Measurements from ENCODE around the gene RSRC2.
"Not testable (repeated sequence)": the region's sequence is repeated elsewhere in the genome, so short reads cannot be mapped to it uniquely, and the experiment has no call there.

Gene RSRC2

DNA sequence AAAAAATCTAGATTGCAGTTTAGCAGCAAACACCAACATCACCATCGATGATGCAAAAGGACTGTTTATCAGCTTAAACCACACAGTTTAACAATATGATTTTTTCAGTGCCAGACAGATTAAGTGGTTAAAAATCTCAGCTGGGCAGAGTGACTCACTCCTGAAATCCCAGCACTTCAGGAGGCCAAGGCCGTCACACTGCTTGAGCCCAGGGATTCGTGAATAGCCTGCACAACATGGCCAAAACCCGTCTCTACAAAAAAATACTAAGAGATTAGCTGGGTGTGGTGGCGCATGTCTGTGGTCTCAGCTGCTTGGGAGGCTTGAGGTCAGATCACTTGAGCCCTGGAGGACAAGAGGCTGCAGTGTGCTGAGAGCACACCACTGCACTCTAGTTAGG is 8.9 kb downstream of the RSRC2 start:
- DNase-seq, result no peak

DNA sequence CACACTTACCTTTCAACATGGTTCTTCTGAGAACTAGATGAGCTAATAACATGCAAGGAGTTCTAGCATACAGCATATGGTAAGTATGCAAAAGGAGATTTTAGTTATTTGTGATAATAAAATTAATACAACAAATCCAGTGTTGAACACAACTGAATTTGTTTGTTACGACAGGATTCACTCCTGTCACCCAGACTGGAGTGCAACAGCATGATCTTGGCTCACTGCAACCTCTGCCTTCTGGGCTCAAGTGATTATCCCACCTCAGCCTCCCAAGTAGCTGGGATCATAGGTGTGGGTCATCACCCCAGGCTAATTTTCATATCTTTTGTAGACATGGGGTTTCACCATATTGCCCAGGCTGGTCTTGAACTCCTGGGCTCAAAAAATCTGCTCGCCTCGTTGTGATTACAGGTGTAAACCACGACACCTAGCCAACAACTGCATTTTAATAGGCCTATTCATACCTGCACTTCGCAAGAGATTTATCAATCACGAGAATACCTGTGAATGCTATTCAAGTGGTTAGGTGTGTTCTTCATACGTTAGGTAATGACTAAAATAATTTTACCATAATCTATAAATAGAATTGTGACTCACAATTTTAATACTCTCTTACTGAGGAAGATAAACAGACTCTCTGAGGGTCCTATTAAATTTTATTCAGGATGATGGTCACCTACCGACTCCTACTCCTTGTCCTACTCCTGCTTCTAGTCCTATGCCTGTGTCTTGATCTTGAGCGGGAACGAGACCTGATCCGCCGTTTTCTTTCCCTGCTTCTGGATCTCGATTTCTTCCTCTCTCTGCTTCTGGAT is 10.0 kb downstream of the RSRC2 start:
- DNase-seq, result no peak

DNA sequence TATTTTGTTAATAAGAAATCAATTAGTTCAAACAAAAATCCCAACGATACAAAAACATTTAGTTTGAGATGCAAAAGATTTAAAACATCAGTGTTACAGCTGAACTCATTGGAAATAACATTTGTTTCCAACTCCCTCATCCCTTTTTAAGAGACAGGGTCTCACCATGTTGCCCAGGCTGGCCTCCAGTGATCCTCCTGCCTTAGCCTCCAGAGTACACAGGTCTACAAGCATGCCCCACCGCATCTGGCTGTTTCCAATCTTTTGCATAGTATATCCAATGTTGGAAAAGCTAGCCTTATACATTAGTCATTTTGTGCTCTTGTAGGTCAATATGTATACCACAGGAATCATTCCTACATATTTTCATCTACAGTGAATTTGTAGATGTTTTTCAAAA is 11.5 kb downstream of the RSRC2 start:
- no peak for DNase-seq

DNA sequence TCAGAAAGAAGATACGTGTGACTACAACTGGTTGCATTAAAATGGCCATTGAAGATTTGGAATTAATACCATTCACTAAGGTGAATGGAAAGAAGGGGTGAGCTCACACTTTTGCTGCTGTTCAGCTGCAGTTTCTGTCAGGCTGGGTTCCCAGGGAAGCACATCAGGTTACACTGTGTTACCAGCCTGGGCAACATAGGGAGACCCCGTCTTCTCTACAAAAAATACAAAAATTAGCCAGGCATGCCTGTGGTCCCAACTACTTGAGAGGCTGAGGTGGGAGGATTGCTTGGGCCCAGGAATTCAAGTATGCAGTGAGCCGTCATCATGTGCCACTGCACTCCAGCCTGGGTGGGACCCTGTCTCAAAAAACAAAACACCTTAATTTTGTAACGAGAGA is 13.1 kb downstream of the RSRC2 start:
- DNase-seq, result no peak

DNA sequence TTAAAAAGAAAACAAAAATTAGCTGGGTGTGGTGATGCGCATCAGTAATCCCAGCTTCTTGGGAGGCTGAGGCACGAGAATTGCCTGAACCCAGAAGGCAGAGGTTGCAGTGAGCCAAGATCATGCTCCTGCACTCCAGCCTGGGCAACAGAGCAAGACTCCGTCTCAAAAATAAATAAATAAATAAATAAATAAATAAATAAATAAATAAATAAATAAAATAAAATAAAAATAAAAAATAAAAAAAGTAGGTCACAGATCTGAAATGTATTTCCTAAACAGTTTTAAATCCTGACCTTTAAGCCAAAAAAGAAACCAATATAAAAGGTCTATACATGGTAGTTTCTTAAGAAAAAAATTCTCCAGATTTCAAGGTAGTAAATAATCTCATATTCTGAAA is 13.7 kb downstream of the RSRC2 start:
- DNase-seq, result not testable (repeated sequence)

DNA sequence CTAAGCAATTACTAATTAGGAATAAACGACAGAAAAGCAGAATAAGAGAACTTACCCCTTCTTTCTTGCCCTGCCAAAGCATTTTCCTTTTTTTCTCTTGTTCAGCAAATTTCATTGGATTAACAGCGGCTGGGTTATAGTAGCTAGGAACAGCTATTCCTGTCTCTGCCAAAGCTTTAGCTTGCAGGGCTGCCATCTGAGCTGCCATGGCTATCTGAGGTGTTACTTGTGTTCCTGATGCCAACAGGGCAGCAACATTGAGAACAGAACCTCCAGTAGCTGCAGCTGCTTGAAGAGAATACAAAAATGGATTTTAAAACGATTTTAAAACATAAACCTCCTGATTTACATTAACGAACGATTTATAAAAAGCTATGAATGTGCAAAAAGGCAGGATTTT is 18.6 kb downstream of the RSRC2 start:
- no peak for DNase-seq

DNA sequence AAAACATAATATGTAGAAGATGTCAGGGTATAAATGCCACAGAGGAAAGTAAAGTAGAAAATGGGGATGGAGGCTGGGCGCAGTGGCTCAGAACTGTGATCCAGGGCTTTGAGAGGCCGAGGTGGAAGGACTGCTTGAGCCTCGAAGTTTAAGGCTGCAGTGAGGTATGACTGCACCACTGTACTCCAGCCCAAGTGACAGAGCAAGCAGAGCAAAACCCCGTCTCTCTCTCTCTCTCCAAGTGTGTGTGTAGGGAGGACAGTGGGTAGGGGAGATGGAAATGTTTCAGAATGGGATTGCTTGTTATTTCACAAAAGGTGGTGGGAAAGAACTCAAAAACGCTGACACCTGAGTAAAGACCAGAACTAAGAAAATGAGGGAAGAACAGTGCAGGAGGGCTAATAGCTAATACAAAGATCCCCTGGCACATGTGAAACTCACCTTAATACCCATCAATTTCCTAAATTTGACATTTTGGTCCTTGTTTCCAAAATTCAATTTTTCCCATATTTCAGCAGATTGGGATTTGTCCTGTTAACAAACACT is 20.3 kb downstream of the RSRC2 start:
- DNase-seq, result no peak

DNA sequence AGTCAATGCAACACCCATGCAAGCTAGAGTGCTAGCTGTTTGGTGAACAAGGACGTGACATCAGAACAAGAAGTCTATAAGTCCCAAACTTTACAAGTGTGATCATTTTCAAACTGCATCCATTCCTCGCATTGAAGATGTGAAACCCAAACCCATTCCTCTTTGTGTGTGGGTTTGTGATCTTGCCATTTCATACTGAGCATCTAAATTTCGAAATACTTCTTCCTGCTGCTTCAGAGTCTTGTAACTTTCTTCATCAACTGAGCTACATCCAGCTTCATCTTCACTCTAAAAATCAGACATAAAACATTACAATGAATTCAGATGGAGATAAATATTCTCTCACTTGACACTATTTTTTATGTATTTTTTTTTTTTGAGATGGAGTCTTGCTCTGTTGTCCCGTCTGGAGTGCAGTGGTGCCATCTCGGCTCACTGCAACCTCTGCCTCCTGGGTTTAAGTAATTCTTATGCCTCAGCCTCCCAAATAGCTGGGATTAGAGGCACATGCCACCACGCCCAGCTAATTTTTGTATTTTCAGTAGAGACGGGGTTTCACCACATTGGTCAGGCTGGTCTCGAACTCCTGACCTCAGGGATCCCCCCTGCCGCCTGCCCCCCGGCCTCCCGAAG is 21.2 kb downstream of the RSRC2 start:
- no peak for DNase-seq

DNA sequence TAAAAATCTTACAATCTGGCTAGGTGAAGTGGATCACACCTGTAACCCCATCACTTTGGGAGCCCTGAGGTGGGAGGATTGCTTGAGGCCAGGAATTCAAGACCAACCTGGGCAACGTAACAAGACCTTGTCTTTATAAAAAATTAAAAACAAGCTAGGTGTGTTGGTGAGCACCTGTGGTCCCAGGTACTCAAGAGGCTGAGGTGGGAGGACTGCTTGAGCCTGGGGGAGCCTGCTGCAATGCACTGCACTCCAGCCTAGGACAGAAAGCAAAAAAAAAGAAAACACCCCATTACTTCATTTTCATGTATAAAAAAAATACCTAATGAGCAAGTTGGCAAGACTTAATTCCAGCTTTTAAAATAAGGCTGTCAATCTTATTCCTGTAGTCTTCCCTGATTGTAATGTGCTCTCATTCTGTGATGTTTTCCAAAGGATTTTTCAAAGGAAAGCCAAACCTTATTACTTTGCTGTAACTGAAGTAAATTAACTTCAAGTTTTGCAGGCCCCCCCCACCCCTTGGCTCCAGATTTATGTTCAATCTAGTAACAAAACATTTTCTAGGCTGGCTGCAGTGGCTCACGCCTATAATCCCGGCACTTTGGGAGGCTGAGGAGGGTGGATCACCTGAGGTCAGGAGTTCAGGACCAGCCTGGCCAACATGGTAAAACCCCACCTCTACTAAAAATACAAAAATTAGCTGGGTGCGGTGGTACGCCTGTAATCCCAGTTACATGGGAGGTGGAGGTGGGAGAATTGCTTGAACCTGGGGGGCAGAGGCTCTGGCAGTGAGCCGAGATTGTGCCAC is 22.7 kb downstream of the RSRC2 start:
- no peak for DNase-seq

DNA sequence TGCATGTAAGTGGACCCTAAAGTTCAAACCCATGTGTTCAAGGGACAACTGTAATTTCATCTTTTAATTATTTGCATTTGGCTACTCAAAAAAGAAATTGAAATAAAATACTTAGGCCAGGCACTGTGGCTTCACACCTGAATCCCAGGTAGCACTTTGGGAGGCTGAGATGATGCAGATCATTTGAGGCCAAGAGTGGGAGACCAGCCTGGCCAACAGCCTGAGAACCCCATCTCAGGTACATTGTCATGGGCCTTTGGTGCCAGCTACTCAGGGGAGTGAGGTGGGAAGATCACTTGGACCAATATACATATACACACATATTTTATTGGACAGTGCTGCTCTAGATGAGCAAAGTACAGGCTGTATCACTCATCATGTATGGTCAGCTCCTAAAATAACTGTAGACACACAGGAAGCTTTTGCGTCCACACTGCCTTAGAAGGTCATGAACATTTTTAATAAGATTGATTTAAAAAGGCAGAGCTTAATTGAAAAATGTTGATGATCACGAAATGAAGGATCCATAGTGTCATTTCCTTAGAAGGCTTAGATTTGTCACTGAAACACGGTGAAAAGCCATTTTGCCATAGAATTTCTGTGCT is 23.5 kb downstream of the RSRC2 start:
- no peak for DNase-seq

DNA sequence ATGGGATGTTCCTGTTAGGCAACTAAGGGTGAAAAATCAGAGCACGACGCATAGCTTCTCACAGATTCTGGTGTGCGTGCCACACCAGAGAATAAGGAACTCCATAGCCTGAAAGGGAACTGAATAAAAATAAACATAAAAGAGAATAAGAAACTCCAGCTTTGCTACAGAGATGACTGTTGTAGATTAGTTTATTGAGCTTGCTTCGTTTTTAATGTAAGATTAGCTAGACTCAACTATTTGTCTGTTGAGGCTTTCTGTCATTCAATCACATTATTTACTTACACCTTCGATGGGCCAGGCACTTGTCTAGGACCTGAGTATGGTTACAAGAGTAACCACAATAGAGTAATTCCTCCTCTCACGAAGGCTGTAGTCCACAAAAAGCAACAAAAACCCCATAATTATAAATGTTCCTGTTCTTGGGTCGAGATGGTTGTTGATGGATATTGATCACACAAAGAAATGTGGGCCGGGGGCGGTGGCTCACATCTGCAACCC is 25.2 kb downstream of the RSRC2 start:
- no peak for DNase-seq

DNA sequence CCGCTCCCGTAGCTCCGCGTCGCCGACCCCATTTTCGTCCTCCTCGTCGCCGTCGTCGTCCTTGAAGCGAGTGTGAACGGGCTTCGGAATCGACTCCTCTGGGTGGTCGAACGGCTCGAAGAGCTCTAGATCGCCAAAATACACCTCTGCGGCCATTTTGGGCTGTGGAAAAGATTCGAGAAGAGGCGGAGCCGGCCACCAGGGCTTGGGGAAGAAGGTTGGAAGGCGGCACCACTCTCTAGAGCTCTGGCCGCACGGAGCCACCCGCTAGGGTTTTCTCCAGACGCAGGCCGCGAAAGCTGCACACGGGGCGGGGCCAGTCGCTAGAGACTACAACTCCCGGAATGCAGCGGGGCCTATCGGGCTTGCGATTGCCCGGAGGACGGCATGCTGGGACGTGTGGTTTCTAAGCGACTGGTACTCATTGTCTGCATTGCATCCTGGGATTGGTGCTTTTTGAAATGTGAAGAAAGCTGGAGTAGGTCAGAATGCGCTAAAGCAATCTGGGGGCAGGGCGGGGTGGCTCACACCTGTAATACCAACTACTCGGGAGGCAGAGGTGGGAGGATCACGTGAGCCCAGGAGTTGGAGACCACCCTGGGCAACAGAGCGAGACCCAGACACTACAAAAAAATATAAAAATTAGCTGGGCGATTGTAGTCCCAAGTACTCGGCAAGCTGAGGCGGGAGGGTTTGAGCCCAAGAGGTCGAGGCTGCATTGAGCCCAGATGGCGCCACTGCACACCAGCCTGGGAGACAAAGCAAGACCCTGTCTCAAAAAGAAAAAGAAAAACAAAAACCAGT is 25.8 kb downstream of the RSRC2 start, which contains the start of gene ZCCHC8:
TSS of gene ZCCHC8 (minus strand) at position 248 of the 804 bp plus-strand sequence. CDS start at position 156, 92 bp downstream.
- DNase-seq, result peak; percentile 98

DNA sequence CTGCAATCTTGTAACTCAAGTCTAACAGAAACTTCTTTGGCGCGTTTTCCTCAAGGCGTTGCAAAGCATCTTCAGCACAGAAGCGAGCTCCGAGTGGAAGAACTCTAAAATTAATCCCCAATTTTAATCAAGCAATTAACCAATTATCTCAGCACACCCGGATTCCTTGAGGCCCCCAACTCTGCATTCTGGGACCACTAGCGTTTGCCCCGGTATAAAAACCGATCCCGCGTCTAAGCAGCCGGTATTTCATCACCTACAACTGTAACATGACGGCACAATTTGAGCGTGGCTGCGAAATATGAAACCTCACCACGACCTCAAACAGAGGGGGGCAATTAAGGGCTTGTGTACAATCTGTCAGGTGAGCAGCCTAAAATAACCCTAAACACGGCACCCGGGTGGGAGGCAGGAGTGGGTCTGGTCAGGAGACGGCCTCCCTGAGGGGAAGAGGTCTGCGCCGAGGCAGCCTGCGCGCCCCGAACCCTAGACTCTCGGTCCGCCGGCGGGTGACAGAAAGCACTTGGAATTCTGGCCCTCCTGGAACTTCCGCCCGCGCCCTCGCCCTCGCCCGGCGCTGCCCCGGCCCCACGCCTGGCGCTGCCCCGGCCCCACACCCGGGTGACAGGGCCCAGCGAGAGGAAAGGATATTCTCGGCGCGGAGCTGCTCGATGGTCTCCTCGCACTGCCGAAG is 26.6 kb downstream of the RSRC2 start:
- peak; percentile 55 for DNase-seq

DNA sequence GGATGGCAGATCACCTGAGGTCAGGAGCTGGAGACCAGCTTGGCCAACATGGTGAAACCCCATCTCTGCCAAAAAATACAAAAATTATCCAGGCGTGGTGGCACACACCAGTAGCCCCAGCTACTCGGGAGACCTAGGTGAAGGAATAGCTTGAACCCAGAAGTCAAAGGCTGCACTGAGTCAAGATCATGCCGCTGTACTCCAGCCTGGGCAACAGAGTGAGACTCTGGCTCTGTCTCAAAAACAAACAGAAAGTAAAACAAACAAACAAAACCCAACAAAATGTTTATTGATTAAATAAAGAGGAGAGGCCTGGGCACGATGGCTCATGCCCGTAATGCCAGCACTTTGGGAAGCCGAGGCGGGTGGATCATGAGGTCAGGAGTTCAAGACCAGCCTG is 31.5 kb downstream of the RSRC2 start:
- DNase-seq, result no peak

DNA sequence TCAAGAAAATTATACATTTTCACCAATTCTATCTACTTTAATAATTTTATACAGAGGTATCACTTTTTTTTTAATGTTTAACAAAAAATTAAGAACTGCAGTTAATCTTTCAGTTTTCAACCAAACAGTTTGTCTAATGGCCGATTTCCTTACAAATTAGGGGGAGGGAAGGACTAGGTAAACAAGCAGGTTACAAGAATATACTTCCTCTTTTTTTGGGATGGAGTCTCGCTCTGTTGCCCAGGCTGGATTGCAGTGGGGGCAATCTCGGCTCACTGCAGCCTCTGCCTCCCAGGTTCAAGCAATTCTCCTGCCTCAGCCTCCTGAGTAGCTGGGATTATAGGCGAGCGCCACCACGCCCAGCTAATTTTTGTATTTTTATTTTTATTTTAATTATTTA is 33.5 kb downstream of the RSRC2 start:
- not testable (repeated sequence) for DNase-seq

DNA sequence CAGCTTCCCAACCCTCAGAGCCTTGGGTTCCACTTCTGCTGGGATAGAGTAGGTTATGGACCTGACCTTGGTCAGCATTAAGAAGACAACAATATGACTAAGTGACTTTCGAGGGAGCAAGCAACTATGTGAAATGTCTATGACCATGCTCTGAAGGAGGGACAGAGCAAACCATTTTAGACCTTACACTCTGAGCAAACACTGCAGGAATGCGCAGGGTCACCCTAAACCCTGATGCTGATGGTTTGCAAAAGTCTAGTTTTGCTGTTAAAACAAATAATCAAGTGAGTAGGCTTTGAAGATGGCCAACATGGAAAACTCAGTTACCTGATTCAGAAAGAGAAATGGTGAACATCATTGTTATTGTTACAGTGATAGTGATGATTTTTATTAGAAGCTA is 34.7 kb downstream of the RSRC2 start:
- DNase-seq, result no peak

DNA sequence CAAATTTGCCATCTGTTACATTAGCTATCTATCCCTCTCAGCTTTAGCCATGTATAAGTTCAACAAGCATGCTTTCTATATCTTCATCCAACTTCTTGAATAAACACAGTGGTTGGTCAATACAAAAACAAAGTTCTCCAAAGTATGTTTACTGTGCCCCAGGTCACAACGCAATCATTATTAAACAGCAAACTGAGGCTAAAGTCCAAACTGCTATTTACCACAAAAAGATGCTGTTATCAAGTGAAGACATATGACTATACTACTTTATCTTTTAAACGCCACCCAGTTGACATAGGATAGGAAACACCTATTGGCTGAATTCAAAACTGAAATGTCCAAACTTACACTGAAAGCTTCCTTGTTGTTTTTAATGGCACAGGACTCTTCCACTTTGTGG is 37.7 kb downstream of the RSRC2 start:
- no peak for DNase-seq

DNA sequence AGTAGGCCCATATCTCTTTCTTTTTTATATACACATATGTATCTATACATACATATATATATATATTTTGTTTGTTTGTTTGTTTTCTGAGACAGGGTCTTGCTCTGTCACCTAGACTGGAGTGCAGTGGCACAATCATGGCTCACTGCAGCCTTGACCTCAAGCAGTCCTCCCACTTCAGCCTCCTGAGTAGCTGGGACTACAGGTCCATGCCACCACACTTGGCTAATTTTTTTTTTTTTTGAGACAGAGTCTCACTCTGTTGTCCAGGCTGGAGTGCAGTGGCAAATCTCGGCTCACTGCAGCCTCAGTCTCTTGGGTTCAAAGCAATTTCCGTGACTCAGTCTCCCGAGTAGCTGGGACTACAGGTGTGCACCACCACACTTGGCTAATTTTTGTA is 38.9 kb downstream of the RSRC2 start:
- DNase-seq, result not testable (repeated sequence)

DNA sequence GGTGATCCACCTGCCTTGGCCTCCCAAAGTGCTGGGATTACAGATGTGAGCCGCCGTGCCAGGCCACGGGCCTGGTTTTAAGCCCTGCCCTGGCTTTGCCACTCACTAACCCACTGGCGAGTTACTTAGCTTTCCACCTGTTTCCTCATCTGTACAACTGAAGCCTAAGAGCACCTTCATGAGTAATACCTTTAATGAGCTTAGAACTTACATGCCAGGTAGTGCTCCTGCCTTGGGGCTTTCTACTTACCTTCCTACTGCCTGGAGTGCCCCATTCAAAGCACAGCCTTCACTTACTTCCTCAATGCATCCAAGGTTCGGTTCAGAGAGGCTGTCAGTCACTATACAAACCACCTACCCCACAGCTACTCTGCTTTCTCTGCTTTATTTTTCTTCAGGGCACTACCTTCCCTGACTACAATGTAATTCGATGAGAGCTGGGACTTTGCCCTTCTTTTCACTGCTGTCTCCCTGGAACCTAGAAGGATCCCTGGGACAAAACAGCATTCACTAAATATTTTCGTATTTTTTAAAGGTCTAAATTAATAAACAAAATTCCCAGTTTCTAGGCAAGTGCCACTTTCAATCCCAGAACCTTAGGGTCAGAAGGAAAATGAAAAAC is 39.8 kb downstream of the RSRC2 start:
- DNase-seq, result no peak

DNA sequence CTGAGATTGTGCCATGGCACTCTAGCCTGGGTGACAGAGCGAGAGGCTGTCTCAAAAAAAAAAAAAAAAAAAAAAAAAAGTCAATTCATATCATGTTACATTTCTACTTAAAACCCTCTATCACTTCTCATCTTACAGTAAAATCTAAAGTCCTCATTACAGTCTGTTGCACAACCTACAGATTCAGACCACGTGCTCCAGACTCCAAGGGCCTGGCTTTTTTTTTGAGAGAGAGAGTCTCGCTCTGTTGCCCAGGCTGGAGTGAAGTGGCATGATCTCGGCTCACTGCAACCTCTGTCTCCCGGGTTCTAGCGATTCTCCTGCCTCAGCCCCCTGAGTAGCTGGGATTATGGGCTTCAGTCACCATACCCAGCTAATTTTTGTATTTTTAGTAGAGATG is 40.4 kb downstream of the RSRC2 start:
- peak; percentile 8 for DNase-seq

DNA sequence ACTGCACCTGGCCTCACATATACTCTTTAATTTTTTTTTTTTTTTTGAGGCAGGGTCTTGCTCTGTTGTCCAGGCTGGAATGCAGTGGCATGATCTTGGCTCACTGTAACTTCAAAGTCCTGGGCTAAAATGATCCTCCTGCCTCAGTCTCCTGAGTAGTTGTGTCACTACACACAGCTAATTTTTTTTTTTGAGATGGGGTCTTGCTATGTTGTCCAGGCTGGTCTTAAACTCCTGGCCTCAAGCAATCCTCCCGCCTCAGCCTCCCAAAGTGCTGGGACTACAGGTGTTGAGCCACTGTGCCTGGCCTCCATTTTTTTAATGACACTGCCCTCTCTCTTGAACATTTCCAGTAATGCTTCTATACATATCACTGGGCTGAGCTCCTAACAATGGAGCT is 42.4 kb downstream of the RSRC2 start:
- not testable (repeated sequence) for DNase-seq
